NOMO-1 treated with dmso at 0.1 percent for 144 hours (cell line): ENCODE measurements around the gene SIGLEC14.
"Not testable (repeated sequence)": the region's sequence is repeated elsewhere in the genome, so short reads cannot be mapped to it uniquely, and the experiment has no call there.

Source experiments
- DNase-seq: peaks from one replicate; lab custom pipeline; 2025; ENCODE audit not compliant: unreplicated experiment; lab: John Stamatoyannopoulos, UW

The SIGLEC14 gene, protein sequence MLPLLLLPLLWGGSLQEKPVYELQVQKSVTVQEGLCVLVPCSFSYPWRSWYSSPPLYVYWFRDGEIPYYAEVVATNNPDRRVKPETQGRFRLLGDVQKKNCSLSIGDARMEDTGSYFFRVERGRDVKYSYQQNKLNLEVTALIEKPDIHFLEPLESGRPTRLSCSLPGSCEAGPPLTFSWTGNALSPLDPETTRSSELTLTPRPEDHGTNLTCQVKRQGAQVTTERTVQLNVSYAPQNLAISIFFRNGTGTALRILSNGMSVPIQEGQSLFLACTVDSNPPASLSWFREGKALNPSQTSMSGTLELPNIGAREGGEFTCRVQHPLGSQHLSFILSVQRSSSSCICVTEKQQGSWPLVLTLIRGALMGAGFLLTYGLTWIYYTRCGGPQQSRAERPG

DNA sequence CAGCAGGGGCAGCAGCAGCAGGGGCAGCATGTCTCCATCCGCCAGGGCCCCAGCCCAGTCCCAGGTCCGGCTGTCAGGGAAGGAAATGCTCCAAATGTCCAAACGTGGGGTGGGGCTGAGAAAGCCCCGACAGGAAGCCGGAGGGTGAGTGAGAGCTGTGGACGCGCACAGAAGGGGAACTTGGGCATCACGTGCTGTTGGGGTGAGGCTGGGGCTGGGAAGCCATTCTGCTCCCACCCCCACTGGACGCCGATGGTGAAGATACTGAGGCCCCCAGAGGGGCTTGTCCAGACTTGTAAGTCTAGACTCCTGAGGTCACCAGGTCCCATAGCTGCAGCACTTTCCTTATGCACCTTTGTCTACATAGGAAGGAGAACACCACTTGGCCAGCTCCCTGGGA lies at the start of gene SIGLEC14:
TSS of gene SIGLEC14 (minus strand) at position 96 of the 400 bp plus-strand sequence. CDS start at position 30, 66 bp downstream.
- not testable (repeated sequence) for DNase-seq

DNA sequence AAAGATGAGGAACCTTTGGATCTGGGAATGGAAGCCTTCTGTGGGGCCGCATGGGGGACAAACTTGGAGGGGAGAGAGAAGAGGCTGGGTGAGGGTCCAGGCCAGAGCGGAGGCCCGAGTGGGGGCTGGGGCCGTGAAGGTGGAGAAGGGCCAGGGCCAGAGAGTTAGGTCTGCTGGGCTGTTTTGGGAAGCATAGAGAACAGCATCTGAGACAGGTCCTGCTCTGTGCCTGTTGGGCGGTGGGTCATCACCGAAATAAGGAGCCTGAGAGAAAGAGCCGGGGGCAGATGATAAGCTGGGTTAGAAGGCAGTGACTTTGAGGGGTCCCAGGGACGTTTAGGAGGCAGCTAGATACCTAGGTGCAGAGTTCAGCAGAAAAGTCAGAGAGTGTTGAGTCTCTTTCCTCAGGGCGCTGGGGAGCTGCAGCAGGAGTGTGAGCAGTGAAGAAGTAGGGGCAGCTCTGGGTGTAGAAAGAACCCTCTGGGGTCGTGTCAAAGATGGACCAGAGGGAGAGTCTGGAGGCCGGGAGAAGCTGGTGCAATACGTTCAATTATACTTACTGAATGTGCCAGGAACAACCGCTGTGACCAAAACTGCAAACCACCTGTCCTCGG lies 49.2 kb upstream of the SIGLEC14 start:
- DNase-seq: no peak

DNA sequence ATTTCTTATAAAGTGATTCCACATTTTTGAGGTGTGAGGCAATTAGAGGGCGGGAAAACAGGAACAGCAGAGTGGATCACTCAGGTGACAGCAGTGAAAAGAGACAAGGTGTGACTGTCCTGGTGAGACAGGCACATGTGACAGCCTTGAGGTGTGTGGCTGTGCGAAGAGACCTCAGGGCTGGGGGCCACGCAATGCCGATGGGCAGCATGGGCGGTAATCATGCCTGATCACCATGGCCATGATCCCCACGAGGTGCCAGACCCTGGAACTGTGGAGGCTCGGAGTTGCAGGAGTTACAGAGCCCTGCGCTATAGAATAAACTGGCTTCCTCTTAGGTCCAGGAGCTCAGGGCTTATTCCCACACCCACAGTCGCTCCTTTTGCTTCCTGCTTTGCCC lies 48.5 kb upstream of the SIGLEC14 start:
- no peak for DNase-seq

DNA sequence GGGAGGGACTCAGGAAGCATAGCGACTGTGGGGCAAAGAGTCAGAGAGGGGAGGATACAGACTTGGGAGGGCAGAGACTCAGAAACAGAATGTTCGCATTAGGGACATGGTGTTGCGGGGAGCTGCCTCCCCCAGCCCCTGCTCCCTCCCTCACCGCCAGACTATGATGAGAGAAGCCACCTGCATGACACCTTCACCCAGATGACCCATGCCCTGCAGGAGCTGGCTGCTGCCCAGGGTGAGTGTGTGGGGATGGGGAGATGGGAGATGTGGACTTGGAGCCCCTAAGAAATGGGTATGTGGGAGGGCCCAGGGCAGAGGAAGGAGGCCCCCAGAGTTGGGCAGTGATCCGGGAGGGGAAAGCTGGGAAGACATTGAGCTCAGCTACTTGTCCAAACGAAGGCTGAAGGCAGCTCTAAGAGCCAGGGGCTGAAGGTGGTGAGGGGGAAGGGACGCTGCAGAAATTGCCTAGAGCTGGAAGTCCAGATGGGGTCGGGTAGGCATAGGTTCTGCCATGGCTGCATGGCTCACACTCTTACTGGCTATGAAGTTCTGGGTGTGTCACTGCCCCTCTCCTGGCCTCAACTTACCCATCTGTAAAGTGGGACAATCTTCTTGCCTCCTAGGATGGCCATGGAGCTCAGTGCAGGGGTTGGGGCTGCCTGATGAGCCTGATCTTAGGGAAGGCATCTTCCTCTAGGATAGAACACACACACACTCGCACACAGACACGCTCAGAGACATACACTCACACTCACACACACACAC lies 47.9 kb upstream of the SIGLEC14 start:
- DNase-seq: no peak

DNA sequence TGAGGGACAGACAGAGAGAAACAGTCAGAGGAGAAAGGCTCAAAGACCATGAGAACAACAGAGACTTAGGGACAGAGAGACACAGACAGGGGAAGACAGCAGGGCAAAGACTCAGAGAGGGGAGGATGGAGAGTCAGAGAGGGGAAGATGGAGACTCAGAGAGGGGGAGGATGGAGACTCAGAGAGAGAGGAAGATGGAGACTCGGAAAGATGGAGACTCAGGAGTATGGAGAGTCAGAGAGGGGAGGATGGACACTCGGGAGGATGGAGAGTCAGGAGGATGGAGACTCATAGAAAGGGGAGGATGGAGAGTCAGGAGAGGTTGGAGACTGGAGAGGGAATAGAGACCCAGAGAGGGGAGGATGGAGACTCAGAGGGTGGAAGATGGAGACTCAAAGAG lies 47.2 kb upstream of the SIGLEC14 start:
- DNase-seq: no peak

DNA sequence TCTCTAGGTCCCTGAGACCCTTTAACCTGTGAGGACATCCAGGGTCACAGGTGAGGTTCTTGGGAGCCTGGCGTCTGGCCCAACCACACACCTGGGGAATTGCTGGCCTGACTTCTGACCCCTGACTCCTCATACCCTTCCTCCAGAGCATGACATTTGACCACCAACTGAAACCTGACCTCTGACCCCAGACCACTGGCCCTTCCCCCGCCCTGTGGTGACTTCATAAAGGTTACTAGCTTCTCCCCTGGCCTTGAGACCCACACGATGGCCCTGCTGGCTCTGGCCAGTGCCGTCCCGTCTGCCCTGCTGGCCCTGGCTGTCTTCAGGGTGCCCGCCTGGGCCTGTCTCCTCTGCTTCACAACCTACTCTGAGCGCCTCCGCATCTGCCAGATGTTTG lies 46.6 kb upstream of the SIGLEC14 start, which contains the start of gene SPACA6:
TSS of gene SPACA6 (plus strand) at position 71 of the 400 bp plus-strand sequence. CDS start at position 268, 197 bp downstream.
- no peak for DNase-seq

DNA sequence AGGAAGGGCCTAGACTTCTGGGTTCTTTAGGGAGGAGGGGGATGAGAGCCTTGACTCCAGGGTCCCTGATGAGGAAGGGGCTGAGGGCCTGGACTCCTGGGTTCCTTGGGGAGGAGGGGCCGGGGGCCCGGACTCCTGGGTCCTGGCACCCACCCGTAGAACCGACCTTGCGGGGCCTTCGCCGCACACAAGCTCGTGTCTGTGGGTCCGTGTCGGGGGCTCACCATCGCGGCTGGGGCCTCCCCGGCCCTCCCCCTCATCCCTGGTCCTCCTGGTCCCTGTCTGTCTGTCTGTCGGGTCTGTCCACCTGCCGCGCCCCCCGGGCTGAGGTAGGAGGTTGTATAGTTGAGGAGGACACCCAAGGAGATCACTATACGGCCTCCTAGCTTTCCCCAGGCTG lies 45.8 kb upstream of the SIGLEC14 start:
- no peak for DNase-seq

DNA sequence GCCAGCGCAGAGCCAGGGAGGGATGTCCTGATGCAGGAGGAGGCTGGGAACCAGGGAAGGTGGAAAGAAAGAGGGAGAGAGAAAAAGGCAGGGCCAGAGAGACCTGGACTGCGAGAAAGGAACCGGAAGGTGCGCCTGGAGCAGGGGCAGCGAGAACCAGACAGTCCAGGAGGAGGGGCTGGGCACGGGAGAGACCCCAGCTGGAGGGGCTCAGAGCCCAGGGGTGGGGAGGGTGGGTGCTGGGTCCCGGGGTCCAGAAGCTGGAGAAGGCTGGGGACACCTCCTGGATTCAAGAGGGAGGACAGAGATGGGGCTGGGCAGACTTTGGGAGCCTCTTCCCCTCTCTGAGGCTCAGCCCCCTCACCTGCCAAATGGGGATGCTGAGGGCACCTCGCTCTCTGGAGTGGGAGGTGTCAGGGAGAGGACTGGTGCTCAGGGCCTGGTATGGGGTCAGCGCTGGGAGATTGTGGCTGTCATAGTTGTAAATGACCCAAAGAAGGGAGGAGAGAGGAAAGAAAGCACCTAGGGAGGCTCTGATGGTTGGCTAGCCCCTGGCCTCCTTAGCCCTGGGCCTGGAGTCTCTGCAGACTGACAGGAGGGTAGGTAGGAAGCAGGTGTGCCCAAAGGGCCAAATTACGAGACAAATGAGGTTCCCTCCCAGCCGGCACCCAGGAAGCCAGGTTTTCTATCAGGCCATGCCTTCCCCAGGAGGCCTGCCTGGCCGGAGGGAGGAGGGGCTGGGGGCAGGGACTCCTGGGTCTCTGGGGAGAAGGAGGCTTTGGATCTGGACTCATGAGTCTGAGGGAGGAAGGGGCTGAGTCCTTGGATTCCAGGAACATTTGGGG lies 45.2 kb upstream of the SIGLEC14 start:
- no peak for DNase-seq

DNA sequence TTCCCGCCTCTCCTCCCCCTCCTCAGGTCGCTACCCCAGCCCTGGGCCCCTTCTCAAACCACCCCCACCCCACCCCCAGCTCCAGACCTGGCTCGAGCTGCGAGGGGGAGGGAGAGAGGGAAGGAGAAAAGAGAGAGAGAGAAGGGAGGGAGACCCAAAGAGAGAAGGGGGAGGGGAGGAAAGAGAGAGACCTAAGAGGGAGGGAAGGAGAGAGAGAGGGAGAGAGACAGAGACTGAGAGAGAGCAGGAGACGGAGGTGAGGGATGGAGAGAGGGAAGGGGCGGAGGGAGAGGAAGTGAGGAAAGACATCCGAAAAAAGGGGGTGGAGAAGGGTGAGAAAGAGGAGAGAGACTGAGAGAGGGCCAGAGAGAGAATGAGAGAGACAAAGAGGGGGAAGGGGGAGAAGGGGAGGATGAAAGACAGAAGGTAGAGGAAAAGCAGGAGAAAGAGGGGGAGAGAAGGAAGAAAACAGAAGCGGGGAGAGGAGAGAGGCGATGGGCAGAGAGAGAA lies 44.5 kb upstream of the SIGLEC14 start:
- DNase-seq: no peak

DNA sequence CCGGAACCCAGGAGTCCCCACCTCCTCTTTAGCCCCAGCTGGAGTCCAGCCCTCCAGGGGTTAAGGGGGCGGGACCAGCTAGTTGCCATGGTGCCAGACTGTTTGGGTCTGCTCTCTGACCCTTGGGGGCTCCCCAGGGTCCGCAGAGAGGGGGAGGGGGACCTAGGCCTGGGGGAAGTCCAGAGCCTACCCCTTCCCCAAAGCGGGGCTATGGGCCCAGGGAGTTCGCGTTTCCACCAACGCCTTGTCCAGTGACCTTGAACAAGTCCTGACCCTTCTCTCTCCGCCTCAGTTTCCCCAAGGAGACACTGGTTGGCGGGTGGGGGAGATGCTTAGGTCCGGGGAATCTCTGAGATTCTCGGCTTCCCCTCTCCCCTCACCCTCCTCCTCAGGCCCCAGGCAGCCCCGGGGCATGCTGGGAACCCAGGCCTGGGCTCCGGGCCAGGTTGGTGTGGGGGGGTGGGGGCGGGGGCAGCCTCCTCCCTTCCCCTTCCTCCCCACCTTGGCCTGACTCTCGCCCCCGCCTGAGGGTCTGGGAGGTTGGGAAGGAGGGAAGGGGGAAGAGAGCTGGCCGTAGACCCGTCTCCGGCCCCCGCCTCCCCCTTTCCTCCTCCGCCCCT lies 43.9 kb upstream of the SIGLEC14 start:
- DNase-seq: no peak

DNA sequence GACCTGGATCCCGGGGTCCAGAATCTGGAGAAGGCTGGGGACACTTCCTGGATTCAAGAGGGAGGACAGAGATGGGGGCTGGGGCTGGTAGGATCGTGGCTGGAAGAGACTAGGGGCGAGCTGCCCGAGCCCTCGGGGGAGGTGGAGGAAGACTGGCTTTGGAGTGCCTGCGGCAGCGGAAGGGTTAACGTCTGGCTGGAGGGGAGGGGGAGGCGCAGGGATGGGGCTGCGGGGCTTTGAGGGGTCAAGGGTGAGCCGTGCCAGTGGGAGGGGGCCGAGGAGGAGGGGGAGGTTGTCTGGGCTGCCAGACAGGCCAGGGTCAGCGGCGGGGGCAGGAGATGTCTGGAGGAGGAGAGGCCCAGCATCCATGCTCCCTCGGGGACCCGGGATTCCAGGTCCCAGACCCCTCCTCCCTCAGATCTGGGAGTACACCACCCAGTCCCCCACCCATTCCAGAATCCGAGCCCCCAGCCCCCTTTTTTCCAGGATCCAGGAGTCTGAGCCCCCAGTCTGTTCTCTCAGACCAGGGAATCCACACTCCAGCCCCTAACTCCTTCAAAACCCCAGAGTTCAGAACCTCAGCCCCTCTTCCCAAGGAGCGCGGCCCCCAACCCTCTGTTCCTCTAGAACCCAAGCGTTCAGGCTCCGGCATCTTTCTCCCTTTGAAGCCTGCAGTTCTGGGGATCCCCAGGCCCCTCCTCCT lies 43.3 kb upstream of the SIGLEC14 start:
- DNase-seq: no peak

DNA sequence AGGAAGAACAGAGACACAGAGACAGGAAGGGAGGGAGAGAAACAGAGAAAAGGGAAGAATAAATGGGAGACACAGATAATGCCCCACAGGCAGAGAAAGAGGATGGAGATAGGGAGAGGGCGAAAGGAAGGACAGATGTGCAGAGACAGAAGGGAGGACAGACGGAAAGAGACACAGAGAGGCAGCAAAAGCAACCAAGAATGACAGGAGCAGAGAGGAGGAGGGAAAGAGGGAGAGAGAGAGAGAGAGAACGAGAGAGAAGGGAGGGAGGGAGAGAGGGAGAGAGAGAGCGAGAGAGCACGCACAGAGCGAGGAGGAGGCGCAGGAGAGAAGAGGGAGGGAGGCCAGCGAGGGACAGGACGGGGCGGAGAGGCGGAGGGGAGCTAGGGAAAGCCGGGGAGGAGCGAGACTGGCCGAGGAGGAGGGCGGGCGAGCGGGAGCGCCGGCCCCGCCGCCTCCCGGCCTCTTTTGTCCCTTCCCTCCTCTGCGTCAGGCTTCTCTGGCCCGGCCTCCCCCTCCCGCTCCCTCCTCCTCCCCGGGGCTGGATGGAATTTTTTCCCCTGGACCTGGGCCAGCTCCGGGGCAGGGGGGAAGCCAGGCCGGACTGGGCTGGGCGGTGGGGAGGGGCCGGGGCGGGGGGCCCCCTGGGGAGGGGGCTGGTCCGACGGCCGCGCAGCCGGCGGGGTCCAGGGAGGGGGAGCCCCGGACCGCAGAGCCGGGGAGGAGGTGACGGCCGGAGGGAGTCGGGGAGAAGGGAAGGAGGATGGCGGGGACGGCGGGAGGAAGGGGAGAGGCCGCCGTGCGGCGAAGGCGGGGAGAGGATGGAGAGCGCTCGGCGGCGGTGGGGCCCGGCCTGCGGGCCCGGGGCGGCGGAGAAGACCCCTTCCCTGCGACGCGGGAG lies 42.3 kb upstream of the SIGLEC14 start:
- no peak for DNase-seq

DNA sequence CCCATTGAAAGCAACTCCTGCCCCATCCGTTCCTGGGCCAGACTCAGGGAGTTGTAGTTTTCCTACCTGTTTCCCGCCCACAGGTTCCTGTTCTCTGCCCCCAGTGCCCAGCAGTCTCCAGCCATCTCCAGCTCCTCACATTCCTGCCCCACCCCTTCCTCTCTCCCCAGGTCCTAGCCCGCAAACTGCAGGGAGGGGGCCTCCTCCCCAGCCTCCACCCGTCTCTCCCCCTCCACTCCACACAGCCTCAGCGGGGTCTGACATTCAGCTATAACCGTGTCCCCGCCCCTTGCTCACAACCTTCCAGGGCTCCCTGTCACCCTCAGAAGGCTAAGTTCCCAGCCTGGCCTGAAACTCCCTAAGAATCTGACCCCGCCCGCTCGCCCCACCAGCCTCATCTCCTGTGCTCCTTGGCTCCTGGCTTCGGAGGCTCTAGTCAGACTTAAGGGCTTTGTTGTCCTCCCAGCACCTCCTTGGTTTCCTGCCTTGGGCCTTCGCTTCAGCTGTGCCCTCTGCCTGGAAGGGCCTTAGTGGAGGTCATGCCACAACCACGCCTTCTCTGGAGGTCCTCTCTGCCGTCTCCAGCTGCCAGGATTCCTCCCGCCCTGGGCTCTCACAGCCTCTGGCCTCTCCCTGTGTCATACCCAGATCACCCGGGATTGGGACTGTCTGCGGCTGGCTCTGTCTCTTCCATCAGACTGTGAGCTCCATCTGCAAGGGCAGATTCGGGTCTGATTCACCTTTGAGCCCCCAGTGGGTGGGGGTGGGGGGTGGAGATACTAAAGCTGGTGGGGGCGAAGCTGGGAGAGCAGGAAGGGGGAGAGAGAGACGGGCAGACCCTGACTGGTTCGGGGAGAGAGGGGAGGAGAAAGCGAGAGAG lies 41.4 kb upstream of the SIGLEC14 start:
- DNase-seq: no peak

DNA sequence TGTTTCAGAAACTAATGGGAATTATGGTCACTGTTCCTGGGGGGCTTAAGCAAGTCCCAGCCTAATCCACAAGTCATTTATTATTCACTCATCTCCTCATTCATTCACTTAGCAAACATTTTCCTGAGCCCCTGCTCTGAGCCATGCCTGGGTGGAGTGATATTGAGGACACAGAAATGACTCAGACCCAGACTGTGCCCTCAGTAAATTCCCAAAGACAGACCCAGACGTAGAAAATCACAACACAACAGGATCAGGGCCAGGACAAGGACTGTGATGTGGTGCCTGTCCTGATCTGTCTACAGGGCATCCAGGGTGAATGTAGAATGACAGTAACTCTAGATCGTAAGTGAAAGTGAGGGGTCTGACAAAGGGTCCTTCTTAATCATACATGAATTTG lies 39.5 kb upstream of the SIGLEC14 start:
- DNase-seq: no peak

DNA sequence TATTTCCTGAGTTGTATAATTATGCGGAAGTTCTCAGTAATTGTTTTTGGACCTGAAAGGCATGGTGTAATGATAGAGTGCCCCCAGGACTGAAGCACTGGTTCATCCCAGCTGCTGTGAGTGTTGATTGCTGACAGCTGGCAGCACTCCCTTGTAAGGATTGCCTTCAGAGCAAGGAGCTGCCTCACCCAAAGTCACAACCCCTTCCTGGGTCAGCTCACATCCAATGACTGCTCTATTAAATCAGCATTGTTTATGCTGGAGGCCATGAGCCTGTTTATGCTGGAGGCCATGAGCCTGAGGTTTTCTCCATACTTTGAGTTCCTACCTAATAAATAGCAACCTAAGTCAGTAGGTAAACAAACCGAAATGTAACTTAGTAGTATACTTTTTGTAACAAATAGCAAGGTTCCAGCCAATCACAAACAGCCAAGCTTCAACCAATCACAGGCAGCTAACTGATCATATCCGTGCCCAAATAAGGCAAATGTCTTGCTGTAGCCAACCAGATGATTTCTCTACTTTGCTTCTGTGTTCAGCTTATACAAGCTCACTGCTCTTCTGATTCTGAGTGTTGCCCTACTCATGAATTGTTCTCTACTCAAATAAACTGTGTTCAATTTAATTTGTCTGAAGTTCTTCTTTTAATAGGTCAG lies 34.8 kb upstream of the SIGLEC14 start:
- no peak for DNase-seq

DNA sequence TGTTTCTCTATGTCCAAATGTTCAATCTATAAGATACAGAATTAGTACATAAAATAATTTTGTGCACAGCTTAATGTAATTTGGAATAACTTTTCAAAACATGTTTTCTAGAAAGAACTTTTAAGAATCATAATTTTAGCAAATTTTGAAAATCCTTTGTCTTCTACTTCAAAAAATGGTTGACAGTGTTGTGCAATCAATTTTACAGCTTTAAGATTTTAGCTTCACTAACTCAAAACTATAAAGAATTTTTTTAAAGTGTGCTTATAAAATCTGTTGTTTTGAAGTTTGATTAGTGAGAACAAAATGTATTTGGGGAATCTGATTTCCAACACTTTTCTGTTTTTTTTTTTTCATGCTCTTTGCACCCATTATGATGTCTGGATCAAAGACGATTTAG lies 33.8 kb upstream of the SIGLEC14 start:
- DNase-seq: no peak

DNA sequence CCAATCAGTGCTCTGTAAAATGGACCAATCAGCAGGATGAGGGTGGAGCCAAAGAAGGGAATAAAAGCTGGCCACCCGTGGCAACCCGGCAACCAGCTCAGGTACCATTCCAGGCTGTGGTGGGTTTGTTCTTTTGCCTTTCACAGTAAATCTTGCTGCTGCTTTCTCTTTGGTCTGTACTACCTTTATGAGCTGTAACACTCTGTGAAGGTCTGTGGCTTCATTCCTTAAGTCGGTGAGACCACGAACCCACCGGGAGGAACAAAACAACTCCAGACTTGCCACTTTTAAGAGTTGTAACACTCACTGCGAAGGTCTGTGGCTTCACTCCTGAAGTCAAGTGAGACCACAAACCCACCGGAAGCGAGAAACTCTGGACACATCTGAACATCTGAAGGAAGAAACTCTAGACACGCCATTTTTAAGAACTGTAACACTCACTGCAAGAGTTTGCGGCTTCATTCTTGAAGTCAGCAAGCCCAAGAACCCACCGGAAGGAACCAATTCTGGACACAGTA lies 30.0 kb upstream of the SIGLEC14 start:
- no peak for DNase-seq
